ENCODE results near the gene ACP2.

Gene ACP2

GRCh38 chr11:47257517-47258316 is 9.1 kb upstream of the ACP2 start, which contains the start of gene NR1H3:
TSS of gene NR1H3 (plus strand) at chr11:47257996. CDS start at chr11:47259217, 1,221 bp downstream.
- peak; percentile 43; the same call in 1 of the 2 replicates for TF ChIP-seq MAX (IDR thresholded peaks at IDR 0.05)
- TF ChIP-seq, protein P1, sequence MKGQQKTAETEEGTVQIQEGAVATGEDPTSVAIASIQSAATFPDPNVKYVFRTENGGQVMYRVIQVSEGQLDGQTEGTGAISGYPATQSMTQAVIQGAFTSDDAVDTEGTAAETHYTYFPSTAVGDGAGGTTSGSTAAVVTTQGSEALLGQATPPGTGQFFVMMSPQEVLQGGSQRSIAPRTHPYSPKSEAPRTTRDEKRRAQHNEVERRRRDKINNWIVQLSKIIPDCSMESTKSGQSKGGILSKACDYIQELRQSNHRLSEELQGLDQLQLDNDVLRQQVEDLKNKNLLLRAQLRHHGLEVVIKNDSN (IDR thresholded peaks at IDR 0.05), result no peak
- no peak for TF ChIP-seq TCF12 (IDR thresholded peaks at IDR 0.05; ENCODE audit: low read depth)
- TF ChIP-seq RAD21 (IDR thresholded peaks at IDR 0.05; ENCODE audit: low read depth), result peak; percentile 43; the same call in 1 of the 2 replicates
- peak; percentile 92 for TF ChIP-seq CEBPB (IDR thresholded peaks at IDR 0.05)
- TF ChIP-seq ZBTB7A (IDR thresholded peaks at IDR 0.05; ENCODE audit: low read depth), result peak; percentile 44; the same call in 1 of the 2 replicates
- TF ChIP-seq EGR1 (IDR thresholded peaks at IDR 0.05), result no peak
- TF ChIP-seq TEAD4 (IDR thresholded peaks at IDR 0.05), result no peak
- no peak for TF ChIP-seq EP300 (IDR thresholded peaks at IDR 0.05; ENCODE audit: borderline replicate concordance)
- no peak for TF ChIP-seq TAF1 (IDR thresholded peaks at IDR 0.05; ENCODE audit: low read depth)
- TF ChIP-seq FOXM1 (IDR thresholded peaks at IDR 0.05; ENCODE audit: borderline replicate concordance, low read depth), result no peak
- TF ChIP-seq, protein P2, sequence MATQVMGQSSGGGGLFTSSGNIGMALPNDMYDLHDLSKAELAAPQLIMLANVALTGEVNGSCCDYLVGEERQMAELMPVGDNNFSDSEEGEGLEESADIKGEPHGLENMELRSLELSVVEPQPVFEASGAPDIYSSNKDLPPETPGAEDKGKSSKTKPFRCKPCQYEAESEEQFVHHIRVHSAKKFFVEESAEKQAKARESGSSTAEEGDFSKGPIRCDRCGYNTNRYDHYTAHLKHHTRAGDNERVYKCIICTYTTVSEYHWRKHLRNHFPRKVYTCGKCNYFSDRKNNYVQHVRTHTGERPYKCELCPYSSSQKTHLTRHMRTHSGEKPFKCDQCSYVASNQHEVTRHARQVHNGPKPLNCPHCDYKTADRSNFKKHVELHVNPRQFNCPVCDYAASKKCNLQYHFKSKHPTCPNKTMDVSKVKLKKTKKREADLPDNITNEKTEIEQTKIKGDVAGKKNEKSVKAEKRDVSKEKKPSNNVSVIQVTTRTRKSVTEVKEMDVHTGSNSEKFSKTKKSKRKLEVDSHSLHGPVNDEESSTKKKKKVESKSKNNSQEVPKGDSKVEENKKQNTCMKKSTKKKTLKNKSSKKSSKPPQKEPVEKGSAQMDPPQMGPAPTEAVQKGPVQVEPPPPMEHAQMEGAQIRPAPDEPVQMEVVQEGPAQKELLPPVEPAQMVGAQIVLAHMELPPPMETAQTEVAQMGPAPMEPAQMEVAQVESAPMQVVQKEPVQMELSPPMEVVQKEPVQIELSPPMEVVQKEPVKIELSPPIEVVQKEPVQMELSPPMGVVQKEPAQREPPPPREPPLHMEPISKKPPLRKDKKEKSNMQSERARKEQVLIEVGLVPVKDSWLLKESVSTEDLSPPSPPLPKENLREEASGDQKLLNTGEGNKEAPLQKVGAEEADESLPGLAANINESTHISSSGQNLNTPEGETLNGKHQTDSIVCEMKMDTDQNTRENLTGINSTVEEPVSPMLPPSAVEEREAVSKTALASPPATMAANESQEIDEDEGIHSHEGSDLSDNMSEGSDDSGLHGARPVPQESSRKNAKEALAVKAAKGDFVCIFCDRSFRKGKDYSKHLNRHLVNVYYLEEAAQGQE (IDR thresholded peaks at IDR 0.05; ENCODE audit: low read depth), result no peak
- TF ChIP-seq CREB1 (IDR thresholded peaks at IDR 0.05; ENCODE audit: low read depth), result no peak

GRCh38 chr11:47257177-47257516 is 8.5 kb upstream of the ACP2 start:
- TF ChIP-seq, protein P2 (IDR thresholded peaks at IDR 0.05; ENCODE audit: low read depth), result no peak
- TF ChIP-seq TCF12 (IDR thresholded peaks at IDR 0.05; ENCODE audit: low read depth) (no peak), ZBTB7A (IDR thresholded peaks at IDR 0.05; ENCODE audit: low read depth) (no peak), CEBPB (IDR thresholded peaks at IDR 0.05) (no peak), CREB1 (IDR thresholded peaks at IDR 0.05; ENCODE audit: low read depth) (no peak), MAX (IDR thresholded peaks at IDR 0.05) (no peak)

- TF ChIP-seq TAF1 (IDR thresholded peaks at IDR 0.05; ENCODE audit: low read depth) (no peak), RAD21 (IDR thresholded peaks at IDR 0.05; ENCODE audit: low read depth) (no peak), CREB1 (IDR thresholded peaks at IDR 0.05; ENCODE audit: low read depth) (no peak), YY1 (IDR thresholded peaks at IDR 0.05; ENCODE audit: low read depth) (no peak), MAX (IDR thresholded peaks at IDR 0.05) (no peak), CEBPB (IDR thresholded peaks at IDR 0.05) (no peak), ZBTB7A (IDR thresholded peaks at IDR 0.05; ENCODE audit: low read depth) (no peak), NFIC (IDR thresholded peaks at IDR 0.05) (no peak), FOXM1 (IDR thresholded peaks at IDR 0.05; ENCODE audit: borderline replicate concordance, low read depth) (no peak), TEAD4 (IDR thresholded peaks at IDR 0.05) (no peak), EGR1 (IDR thresholded peaks at IDR 0.05) (no peak), EP300 (IDR thresholded peaks at IDR 0.05; ENCODE audit: borderline replicate concordance) (no peak), TCF12 (IDR thresholded peaks at IDR 0.05; ENCODE audit: low read depth) (no peak)
- TF ChIP-seq, protein P1 (IDR thresholded peaks at IDR 0.05), result no peak
- TF ChIP-seq, protein P2 (IDR thresholded peaks at IDR 0.05; ENCODE audit: low read depth), result no peak
These were observed 7.8 kb upstream of the ACP2 start for GRCh38 chr11:47256374-47256773.

- TF ChIP-seq TAF1 (IDR thresholded peaks at IDR 0.05; ENCODE audit: low read depth), result no peak
- no peak for TF ChIP-seq YY1 (IDR thresholded peaks at IDR 0.05; ENCODE audit: low read depth)
- no peak for TF ChIP-seq CREB1 (IDR thresholded peaks at IDR 0.05; ENCODE audit: low read depth)
- TF ChIP-seq CEBPB (IDR thresholded peaks at IDR 0.05), result no peak
- no peak for TF ChIP-seq TCF12 (IDR thresholded peaks at IDR 0.05; ENCODE audit: low read depth)
- TF ChIP-seq TEAD4 (IDR thresholded peaks at IDR 0.05), result no peak
- TF ChIP-seq FOXM1 (IDR thresholded peaks at IDR 0.05; ENCODE audit: borderline replicate concordance, low read depth), result no peak
- no peak for TF ChIP-seq NFIC (IDR thresholded peaks at IDR 0.05)
- TF ChIP-seq, protein P2 (IDR thresholded peaks at IDR 0.05; ENCODE audit: low read depth), result no peak
- TF ChIP-seq MAX (IDR thresholded peaks at IDR 0.05), result no peak
These were observed 5.8 kb upstream of the ACP2 start for GRCh38 chr11:47254386-47254785.
